Panc1 (cell line): ENCODE results near the gene PLEKHF1. TPM values are rescaled to one million over a fixed set of nuclear protein-coding genes. Genes with fewer than 3 reads are reported as not detected.

Experiments
- ATAC-seq: fragments of 200-7000 bp; cut with Tn5 transposase; 2 replicates; pipeline ENCODE4 v1.9.1; 2020; ENCODE audit warnings: mild to moderate bottlenecking, moderate library complexity
- BruUV-seq: library from RNA; stranded (reverse); fragments of 400-500 nt; replicated peaks from 2 replicates; lab custom pipeline; 2021; lab: Mats Ljungman, UMichigan
- CTCF ChIA-PET: fragments of 300-600 bp; sonication (Branson Sonifier 250); formaldehyde crosslinking; loops from one replicate; lab custom pipeline; 2022; ENCODE audit warnings: antibody characterized with exemption; lab: Charles Lee
- POLR2A ChIA-PET: fragments of 300-600 bp; sonication (Branson Sonifier 250); formaldehyde crosslinking; loops from one replicate; lab custom pipeline; 2022; ENCODE audit warnings: antibody characterized with exemption; lab: Charles Lee
- DNase-seq: peaks from one replicate; pipeline ENCODE4 v3.0.0-alpha.2; 2010; ENCODE audit warnings: low read depth, low spot score
- H3K27ac ChIP-seq: 2 replicates; pipeline ENCODE4 v1.5.1; 2011; ENCODE audit warnings: mild to moderate bottlenecking, low read length, inconsistent platforms
- H3K27me3 ChIP-seq: fragments of 200-500 bp; sonication (Bioruptor generic); 2 replicates; pipeline ENCODE4 v1.6.0; 2014; ENCODE audit warnings: low read length, inconsistent platforms; ENCODE audit not compliant: control insufficient read depth, insufficient read depth
- H3K36me3 ChIP-seq: fragments of 200-500 bp; sonication (Bioruptor generic); 2 replicates; pipeline ENCODE4 v1.5.1; 2014; ENCODE audit warnings: inconsistent platforms, mild to moderate bottlenecking, low read length, moderate library complexity; ENCODE audit not compliant: control insufficient read depth, insufficient read depth
- H3K4me1 ChIP-seq: 2 replicates; pipeline ENCODE4 v1.5.1; 2011; ENCODE audit warnings: inconsistent platforms, mild to moderate bottlenecking, low read length, moderate library complexity; ENCODE audit not compliant: control insufficient read depth, insufficient read depth
- H3K4me3 ChIP-seq, 2 experiments: 2 replicates each; pipeline ENCODE4 v1.5.1; 2011 to 2012; ENCODE audit warnings: low read depth in 2 of 2, low read length in 2 of 2, mild to moderate bottlenecking in 2 of 2, inconsistent platforms in 1 of 2, moderate library complexity in 1 of 2
- H3K9me3 ChIP-seq: fragments of 200-500 bp; sonication (Bioruptor generic); 2 replicates; pipeline ENCODE4 v1.5.1; 2014; ENCODE audit warnings: low read depth, mild to moderate bottlenecking, inconsistent platforms, low read length, moderate library complexity; ENCODE audit not compliant: control insufficient read depth, insufficient read depth
- POLR2AphosphoS5 ChIP-seq: IDR thresholded peaks from 2 replicates; pipeline ENCODE4 v1.6.1; 2012; ENCODE audit warnings: mild to moderate bottlenecking, low read depth, low read length, moderate library complexity
- REST ChIP-seq, 2 experiments: IDR thresholded peaks; 2 replicates each; pipeline ENCODE4 v1.6.1; 2011 to 2012; ENCODE audit warnings: low read depth in 2 of 2, control low read depth in 1 of 2, low read length in 1 of 2, mild to moderate bottlenecking in 1 of 2, moderate library complexity in 1 of 2; ENCODE audit not compliant: insufficient read depth in 1 of 2
- SIN3A ChIP-seq: IDR thresholded peaks from 2 replicates; pipeline ENCODE4 v1.6.1; 2012; ENCODE audit warnings: low read depth, mild to moderate bottlenecking, low read length, moderate library complexity, borderline replicate concordance; ENCODE audit not compliant: insufficient read depth
- TCF7L2 ChIP-seq: IDR thresholded peaks from 2 replicates; pipeline ENCODE4 v1.6.1; 2011; ENCODE audit warnings: mild to moderate bottlenecking, low read depth, low read length, inconsistent platforms
- in situ Hi-C: cut with HindIII; loops from 2 replicates; pipeline ENCODE4 v1.10.0; 2016; ENCODE audit warnings: low sequenced_read_pairs, low pct_unique_long_range_greater_than_20kb
- intact Hi-C: fragments of 100-400 bp; cut with micrococcal nuclease; formaldehyde crosslinking; loops from one replicate; pipeline ENCODE4 v1.10.0; 2022; ENCODE audit not compliant: unreplicated experiment
- total RNA-seq: library from RNA; stranded (reverse); gene quantifications from one replicate; pipeline ENCODE4 v1.2.1, GENCODE V29; 2021; ENCODE audit not compliant: unreplicated experiment

PLEKHF1 gene
- total RNA-seq, 1 experiment from 2014 or later, result 22.4 TPM

GRCh38 chr19:29660835-29661234 lies 4.4 kb upstream of the PLEKHF1 start:
- in situ Hi-C loops (no loop called here), intact Hi-C loops (no loop called here)
- no peak for DNase-seq
- H3K4me3 ChIP-seq, result no peak overlapping the region
- H3K27me3 ChIP-seq, result no peaks in the 10 kb centered on the region
- BruUV-seq, result no TSS peak
- ChIA-PET POLR2A (no interaction called here), CTCF (no interaction called here)
- H3K27ac ChIP-seq, result no peak overlapping the region
- H3K9me3 ChIP-seq, result no peaks in the 10 kb centered on the region
- ATAC-seq, result no peak
- TF ChIP-seq REST (IDR thresholded peaks at IDR 0.05; ENCODE audit: insufficient read depth in 1 of 2, low read depth in 2 of 2, low read length in 1 of 2) (no peak), TCF7L2 (no peak), SIN3A (no peak)
- peaks cover 36% of the 10 kb centered on the region for H3K4me1 ChIP-seq
- no peaks in the 10 kb centered on the region for H3K36me3 ChIP-seq

GRCh38 chr19:29662278-29662603 lies 3.0 kb upstream of the PLEKHF1 start:
- no peak for TF ChIP-seq POLR2AphosphoS5
- TF ChIP-seq REST (IDR thresholded peaks at IDR 0.05; ENCODE audit: insufficient read depth in 1 of 2, low read depth in 2 of 2, low read length in 1 of 2), result no peak
- TF ChIP-seq SIN3A, result no peak
- TF ChIP-seq TCF7L2, result no peak
- in situ Hi-C loops, result no loop called here
- ChIA-PET POLR2A (no interaction called here), CTCF (interaction anchor here (0.6 to 1.6 kb wide), 2 partner anchors 54 to 56 kb away, joined by 3 to 4 read pairs; no protein-coding TSS in a partner anchor)
- Histone ChIP-seq H3K9me3 (no peaks in the 10 kb centered on the region), H3K36me3 (no peaks in the 10 kb centered on the region), H3K4me3 (peak overlapping the region; percentile 3 to 29; a peak in 3 of 4 replicates), H3K27ac (peak overlapping the region; percentile 83), H3K27me3 (no peaks in the 10 kb centered on the region), H3K4me1 (peaks cover 40% of the 10 kb centered on the region)
- DNase-seq (no peak), ATAC-seq (no peak)
- TSS peak; percentile 49 for BruUV-seq
- intact Hi-C loops, result no loop called here
